GM19372 (cell line): ENCODE measurements around the gene CCT7.

Experiments used
- ATAC-seq: cut with Tn5 transposase; IDR thresholded peaks from one replicate; pipeline ENCODE4 v1.9.1; 2021; ENCODE audit warnings: mild to moderate bottlenecking, low read depth, moderate library complexity; ENCODE audit not compliant: unreplicated experiment

The CCT7 gene

DNA sequence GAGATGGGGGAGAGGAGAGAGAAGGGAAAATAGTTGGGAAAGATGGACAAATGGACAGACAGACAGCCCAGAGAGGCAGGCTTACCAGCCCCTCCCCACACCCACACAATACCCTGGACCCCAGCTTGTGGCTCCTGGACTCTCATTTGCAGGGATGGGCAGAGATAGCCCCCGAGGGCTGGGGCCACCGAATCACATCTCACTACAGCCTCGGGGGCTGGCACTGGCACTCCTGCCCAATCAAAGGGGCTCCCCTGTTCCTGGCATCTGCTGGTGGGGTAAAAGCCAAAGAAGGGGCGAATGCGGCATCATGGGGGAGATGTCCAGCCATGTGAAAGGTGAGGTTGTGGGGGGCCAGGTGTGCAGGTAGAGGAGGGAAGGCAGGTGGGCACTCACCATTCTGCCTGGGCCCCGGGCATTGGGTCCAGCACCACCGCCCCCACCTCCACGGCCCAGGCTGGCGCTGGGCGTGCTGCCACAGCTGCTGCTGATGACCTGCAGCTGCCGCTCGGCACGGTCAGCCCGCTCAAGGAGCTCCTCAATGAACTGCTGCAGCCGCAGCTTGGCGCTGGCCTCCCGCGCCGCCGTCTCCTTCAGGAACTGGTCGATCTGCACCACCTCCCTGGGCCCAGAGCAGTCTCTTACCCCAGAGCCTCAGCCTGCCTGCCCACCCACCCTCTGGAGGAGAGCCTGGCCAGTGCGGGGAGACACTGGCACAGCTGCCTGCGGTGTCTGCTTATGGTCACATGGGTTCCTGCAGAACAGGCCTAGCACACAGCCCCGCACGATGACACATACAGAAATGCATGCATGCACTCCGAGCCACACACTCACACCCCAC, 32.2 kb downstream of the CCT7 start:
- ATAC-seq = no peak

DNA sequence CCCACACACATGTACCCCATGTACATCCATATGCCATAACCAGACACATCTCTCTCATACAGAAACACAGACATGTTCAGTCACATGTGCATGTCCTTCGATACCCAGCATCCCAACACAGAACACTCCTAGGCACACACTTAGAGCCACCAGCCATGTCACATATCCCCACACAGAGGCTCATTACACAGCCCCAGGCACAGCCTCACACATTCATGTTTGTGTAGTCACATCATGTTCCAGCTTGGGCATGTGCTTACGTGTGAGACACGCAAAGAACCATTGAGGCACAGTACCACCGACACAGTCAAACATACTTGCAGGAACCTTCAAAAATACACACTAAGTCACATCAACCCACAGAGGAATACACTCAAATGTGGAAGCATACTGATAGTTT, 32.9 kb downstream of the CCT7 start:
- ATAC-seq = no peak

DNA sequence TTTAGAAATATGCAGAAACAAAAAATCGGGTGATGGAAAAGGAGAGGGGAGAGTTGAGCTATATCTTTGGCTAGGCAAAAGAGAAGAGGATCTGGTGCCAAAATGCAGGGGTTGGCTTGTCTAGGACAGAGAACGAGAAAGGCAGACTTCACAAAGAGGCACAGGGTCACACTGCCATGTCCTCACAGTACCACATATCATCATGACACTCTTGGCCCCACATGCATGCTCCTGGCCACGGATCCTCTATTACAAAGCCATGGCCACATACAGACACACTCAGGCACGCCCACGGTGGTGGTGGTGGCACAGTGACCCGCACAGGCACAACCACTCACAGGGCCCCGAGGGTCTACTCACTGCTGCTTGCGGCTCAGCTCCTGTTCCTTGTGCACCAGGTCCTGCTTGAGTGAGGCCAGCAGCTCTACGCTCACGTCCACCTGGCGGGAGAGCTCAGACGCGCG, 34.3 kb downstream of the CCT7 start:
- ATAC-seq = no peak

DNA sequence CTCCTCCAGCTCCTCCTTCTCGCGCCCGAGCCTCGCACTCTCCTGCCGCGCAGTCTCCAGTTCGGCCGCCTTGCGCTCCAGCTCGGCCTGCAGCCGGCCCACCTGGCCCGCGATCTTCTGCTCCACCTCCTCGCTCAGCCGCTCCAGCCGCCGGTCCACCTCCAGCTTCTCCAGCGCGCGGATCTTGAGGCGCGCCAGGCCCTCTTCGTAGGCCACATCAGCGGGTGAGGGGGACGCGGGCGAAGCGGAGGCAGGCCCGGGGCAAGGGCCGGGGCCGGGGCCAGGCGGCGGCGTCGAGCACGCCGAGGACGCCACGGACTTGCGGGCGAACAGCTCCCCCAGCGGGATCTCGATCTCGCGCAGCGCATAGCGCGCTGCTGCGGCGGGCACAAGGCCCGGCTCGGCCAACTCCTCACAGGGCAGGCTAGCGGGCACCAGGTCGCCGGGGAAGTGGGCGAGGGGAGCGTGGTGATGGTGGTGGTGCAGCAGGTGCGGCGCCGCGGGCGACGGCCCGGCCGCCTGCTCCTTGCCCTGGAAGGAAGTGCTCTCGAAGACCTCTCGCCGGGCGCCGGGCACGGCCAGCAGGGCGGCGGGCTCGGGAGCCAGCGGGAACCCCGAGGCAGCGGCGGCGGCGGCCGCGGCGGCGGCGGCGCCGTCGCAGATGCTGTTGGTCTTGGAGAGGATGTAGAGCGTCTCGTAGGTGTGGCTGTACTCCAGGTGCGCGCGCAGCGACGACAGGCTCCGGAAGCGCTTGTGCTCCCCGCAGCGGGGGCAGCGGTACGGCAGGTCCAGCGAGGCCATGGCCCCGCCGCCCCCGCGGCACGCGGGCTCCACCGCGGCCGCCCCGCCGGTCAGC, 35.0 kb downstream of the CCT7 start:
- peak; percentile 92 for ATAC-seq

DNA sequence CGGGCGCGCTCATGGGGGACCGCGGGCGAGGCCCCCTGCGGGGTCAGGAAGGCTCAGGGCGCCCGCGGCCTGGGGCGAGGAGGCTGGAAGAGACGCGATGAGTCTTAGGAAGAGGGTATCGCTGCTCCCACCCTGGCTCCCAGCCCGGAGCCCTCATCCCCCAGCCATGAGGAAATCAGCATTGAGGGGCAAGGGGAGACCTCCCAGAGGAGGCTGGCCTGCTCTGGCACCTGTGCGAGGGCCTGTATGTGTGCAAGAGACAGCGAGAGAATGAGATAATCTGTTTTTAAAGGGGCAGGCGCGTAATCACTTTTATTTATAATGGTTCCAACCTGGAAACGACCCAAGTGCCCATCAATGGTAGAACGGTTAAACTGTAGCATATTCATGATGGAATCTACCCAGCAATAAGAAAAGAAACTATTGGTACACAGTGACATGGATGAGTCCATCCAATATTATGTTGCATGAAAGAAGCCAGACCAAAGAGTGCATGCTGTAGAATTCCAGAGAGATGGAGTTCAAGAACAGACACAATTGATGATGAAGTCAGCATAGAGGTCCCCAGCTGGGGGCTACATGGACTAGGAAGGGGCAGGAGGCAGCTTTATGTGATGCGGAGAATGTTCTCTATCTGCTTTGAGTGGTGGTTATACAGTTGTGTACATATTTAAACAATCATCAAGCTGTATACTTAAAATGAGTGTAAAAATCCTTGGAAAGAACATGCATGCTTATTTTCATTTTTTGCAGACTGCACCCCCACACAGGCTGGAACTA, 35.8 kb downstream of the CCT7 start:
- ATAC-seq = peak; percentile 16

DNA sequence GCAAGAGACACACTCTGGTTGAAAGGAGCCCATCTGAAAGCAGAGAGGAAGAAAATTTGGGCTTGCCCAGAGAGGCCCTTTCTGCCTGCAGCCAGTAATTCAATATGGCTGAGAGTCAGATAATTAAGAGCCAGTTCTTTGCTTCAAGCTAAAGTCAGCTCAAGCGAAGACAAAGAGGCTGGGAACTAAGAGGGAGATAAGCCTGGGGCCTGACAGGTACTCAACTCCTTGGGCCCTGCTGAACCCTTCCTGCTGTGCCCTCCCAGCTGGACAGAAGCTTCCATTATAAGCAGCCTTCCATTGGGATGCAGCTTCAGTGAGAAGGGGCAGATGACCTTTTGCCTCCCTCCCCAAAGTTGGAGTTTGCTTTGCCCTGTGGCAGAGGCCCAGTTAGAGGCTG, 38.2 kb downstream of the CCT7 start:
- no peak for ATAC-seq

DNA sequence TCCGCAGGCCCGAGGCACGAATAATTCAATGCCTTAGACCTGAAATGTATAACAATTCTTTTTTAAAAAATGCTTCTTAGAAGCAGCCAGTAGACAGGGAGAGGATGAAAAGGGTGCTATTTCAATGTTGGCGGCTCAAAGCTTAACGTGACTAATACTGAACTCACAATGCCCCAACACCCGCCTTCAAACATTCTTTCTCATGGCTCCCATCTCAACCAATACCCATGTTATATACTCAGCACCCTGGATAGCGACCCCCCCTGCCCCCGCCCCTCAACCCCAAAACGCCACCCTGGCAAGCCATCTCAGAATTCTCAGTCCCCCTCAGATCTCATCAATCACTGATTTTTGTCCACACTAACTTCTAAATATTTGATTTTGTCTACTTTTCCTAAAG, 45.7 kb downstream of the CCT7 start:
- no peak for ATAC-seq

DNA sequence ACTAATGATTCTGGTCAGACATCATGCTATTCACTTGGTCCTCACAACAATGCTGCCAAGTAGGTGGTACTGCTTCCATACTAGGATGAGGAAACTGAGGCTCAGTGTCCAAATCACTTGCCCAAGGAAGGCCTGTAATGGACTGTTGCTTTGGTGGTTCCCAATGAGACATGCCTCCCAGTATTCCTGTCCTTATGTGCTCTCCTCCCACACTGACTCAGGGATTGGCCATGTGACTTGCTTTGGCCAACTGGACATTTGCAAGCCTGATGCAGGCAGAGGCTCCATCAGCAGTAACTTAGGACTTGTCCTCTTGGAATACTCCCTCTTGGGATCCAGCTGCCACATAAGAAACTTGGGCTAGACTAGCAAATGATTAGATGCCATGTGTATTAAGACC, 47.1 kb downstream of the CCT7 start:
- no peak for ATAC-seq

DNA sequence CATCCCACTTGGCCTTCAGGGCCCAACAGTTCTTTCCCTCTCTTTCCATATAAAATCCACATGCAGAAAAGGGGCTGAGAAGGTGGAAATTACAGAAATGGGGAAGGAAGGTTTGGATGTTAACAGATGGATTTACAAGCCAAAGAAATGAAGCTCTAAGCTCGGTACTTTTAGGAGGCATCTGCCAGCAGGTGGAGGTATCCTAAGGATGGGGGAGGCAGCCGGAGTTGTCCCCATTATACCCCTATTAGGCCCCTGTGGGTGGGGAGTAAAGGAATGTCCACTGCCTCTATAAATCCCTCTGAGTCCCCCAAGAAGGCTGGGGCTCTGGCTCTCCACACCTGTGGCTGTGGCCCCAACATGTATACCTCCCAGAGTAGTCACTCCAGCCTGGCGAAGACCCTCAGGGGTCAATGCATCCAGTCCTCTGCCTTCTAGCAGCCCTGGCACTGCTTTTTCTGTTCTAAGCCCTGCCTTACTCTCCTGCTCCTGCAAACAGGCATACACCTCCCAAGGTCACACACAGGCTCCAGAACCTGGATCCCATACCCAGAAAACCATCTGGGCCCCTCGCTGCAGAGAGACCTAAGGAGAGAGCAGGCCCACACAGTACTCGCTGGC, 48.9 kb downstream of the CCT7 start:
- ATAC-seq = no peak

DNA sequence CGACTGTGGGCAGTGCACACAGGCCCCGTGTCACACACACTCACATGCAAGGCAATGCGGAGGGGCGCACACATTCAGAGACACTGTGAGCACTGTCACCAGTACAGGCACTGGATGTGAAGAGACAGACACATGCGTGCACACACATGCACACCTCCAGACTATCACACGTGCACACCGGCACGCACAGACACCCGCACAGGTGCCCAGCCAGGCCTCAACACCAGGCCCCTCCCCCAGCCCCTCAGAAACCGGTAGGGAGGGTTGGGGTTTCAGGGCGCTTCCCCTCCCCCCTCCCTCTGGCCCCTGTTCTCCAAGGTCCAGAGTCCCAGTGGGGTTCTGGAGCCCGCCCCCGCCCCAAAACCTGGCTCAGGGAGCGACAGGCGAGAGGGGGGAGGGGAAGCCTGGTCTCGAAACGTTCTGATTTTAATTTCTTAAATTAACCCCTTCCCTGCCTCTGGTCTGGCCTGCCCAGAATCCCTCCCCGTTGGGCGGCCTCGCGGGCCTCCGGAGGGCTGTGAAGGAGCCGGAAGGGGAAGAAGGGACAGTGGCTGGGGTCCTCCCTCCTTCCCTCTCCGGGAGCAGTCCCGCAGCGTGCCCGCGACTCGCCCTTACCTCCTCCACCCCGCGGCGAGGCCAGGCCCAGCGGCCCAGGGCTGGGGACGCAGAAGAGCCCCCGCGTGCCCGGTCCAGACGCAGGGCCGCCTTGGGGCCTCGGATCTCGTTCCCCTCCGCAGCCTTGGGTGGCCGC, 49.6 kb downstream of the CCT7 start:
- peak; percentile 9 for ATAC-seq

DNA sequence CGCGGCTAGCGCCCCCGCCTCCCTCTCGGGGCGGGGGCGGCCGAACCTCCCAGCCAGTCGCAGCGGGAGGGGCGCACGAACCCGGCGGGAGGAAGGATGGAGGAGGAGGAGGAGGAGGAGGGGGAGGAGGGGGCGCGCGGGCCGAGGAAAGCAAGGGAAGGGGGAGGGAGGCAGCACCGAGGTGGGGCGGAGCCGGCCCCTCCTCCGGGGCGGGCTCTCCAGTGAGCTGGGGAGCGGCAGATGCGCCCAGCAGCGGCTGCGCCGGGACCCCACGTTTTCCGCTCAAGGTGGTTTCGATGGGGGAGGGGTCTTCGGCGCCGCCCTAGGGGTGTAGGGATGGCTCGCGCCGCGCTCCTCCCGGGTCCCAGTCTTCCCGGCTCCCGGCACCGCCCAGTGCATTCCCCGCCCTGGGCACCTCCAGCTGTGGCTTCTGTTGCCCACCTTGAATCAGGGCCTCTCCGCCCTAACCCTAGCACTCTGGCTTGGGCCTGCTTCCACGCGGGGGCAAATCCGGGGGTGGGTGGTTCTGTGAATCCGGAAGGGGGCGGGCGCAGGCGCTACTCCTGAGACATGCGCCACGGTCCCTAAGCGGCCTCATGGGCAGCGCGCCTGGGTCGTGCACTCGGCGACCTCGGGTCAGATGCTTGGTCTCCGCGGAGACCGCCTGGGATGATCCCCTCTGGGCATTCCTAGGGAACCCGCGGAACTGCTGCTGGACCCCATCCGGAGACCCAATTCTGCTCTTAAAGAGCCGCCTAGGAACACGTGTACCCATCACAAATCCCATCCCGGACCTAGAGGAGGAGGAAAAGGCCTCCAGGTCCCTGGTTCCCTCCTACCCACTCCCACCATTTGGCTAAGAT, 50.4 kb downstream of the CCT7 start, which contains the start of gene FBXO41:
TSS of gene FBXO41 (minus strand) at position 183 of the 863 bp plus-strand sequence. CDS start 14,848 bp downstream, outside the sequence.
- peak; percentile 63 for ATAC-seq

DNA sequence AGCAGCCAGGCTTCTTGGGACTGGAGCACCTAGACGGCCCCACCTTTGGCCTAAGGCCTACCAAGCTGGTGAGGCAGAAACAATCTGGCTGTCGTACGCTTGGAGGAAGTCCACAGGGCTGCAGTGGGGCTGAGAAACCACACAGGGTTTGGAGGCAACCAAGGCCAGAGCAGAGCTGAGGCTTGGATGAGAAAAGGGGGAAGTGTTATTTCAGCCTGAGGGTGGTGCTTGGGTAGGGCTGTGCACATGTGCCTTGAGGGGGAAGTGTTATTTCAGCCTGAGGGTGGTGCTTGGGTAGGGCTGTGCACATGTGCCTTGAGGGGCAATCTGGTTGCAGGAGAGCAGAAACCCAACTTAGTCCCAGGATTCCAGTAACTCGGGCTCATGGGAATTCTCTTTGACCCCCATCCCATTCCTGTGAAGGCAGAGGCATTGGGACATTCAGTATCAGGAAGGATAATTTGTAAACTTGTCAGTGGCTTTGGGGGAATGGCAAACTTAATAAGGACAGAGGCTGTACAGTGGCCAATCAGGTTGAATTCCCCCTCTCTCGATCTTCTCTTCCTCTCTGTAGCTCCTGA, 51.1 kb downstream of the CCT7 start:
- peak; percentile 44 for ATAC-seq

DNA sequence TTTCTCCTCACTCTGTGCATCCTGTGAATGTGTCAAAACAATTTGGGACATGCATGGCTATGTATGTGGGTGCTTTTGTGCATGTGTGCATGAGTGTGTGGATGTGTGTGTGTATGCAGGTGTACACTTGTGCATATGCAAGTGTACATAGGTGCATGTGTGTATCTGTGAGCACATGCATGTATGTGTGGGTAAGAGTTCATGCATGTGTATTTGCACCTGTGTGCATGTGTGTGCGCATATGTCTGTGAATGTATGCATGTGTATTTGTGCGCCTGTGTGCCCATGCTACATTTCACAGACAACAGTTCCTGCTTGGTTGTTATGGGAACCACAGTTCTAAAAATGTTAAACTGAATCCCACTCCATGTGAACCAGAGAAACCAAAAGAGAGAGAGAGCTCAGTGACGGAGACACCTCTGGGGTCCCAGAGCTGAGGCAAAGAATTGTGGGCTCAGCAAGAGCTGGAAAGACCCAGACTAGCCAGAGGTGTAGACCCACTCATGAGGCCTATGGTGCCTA, 52.1 kb downstream of the CCT7 start:
- no peak for ATAC-seq

DNA sequence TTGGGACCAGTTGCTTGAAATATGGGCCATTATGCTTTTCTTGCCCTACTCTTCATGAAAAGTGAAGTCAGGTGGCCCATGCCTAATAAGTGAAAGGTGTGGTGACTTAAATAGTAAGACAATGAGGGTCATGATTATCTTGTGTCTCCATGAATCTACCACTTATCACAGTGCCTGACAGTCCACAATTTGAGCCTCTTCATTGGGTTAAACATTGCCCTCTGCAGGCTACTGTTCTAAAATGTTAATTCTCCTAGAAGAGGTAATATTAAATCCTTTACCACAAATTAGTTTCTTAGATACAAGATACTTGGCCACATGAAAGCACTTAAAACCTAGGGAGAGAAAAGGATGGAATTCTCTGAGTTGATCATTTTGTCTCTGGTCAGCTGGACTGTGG, 55.2 kb downstream of the CCT7 start:
- ATAC-seq = no peak

DNA sequence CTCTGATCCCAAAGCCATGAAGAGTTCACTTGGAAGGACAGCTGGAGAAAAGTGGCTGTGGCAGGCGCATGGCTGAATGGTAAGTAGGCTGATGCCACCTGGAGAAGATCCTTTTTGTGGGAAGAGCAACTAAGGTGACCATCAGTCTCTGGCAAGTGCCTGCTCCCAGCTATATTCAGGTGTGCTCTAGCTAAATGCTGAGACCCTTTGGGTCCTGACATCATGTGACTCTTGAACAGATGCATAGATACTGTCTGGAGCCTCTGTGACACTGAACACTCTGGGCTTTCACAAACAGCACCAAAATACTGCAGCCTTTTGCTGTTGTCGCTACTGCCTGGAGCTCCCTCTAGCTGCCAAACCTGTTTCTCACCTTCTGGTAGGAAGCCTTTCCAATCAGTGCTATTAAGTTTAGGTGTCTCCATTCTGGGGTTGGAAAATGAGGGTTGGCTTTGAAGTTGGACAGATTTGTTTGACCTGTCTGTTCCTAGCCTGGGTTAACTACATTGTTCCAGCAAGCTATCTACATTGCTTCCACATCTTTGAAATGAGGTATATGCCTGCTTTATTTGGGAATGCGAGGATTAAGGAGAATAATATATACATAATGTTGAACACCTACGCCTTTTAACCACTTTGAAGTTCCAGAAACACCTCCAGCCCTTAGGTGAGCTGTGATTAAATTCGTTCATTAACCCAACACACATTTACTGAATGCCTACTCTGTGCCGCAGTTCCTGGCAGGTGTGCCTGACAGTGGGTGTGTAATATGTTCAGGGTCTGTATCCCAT, 56.1 kb downstream of the CCT7 start:
- ATAC-seq = no peak

DNA sequence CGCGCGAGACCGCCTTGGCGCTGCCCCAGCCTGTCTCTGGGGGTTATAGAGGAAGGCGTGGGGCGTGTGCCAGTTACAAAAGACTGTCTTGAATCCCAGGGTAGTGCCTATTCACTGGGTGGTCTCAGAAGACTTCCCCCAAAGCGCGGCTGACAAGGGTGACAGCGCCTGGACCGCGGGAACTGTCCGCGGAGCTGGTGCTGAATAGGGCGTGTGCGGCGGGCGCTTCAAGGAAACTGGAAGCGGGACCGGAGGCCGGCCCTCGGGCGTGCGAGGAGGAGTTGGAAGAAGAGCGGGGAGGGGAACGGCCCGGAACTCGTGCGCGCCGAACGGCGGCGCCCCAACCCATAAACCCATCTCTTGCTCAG, 57.0 kb downstream of the CCT7 start:
- no peak for ATAC-seq
